ENCODE measurements around the gene MMP15. TPM values are rescaled to one million over a fixed set of nuclear protein-coding genes. Genes with fewer than 3 reads are reported as not detected.

MMP15 gene
- total RNA-seq, 1 donor: 9.4 TPM

GRCh38 chr16:57999366-57999970 is 26.1 kb upstream of the MMP15 start:
- peak; percentile 95 for DNase-seq (ENCODE audit: insufficient read length, low spot score, missing footprints)
- TF ChIP-seq CTCF (IDR thresholded peaks at IDR 0.05; ENCODE audit: extremely low read depth, low read depth, low read length): peak; percentile 13
- Histone ChIP-seq H3K79me2 (ENCODE audit: insufficient read depth, low read length) (peaks cover 25% of the 10 kb centered on the region), H3K4me1 (ENCODE audit: insufficient read depth, low read length) (peaks cover 20% of the 10 kb centered on the region), H3K9me3 (ENCODE audit: low read depth, low read length) (no peaks in the 10 kb centered on the region), H3K27me3 (ENCODE audit: insufficient read depth, low read length) (no peaks in the 10 kb centered on the region), H4K20me1 (ENCODE audit: insufficient read depth, low read length) (peaks cover 36% of the 10 kb centered on the region), H3K4me2 (ENCODE audit: insufficient read depth, low read length) (peak overlapping the region; percentile 99), H2AFZ (ENCODE audit: low read length) (peak overlapping the region; percentile 6), H3K27ac (ENCODE audit: low read depth, low read length) (peak overlapping the region; percentile 45), H3K4me3 (ENCODE audit: insufficient read depth, low read length) (peak overlapping the region; percentile 97), H3K36me3 (ENCODE audit: insufficient read depth, low read length) (peaks cover 46% of the 10 kb centered on the region)

DNA sequence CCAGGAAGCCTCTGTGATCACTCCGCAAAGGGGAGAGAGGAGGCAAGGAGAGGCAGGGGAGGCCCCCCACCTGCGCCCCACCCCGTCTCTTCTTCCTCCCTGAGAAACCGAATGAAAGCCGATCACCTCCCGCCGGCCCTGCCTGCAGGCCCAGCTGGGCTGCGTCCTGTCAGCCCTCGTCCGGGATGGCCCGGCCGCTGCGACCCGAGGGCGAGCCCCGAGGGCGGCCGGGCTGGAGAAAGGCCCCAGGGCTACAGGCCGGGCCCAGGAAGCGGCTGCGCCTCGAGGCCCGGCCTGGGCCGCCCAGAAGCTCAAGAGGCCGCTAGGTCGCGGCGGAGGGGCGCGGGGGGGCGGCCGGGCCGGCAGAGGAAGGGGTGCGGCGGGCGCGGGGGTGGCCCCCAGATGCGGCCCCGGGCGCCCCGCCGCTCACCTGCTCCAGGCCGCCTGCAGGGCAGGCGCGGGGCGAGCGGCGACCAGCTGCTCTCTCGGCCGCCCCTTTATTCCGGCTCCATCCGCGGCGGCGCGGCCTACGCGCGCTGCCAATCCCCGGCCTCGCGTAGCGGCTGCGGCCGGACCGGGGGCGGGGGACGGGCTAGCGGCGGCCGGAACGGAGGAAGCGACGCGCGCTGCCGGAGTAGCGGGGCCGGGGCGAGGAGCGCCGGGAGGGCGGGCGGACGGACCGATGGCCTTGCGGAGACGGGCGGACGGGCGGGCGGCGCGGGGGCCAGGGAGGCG is 25.4 kb upstream of the MMP15 start, which contains the start of gene ZNF319:
TSS of gene ZNF319 (minus strand) at position 702 of the 735 bp plus-strand sequence. CDS start 2,407 bp downstream, outside the sequence.
- no peak for TF ChIP-seq CTCF (IDR thresholded peaks at IDR 0.05; ENCODE audit: extremely low read depth, low read depth, low read length)
- H4K20me1 ChIP-seq (ENCODE audit: insufficient read depth, low read length): peaks cover 30% of the 10 kb centered on the region
- peaks cover 44% of the 10 kb centered on the region for H3K36me3 ChIP-seq (ENCODE audit: insufficient read depth, low read length)
- H3K27ac ChIP-seq (ENCODE audit: low read depth, low read length): peak within 1 kb of the TSS; percentile 45
- H3K27me3 ChIP-seq (ENCODE audit: insufficient read depth, low read length): no peaks in the 10 kb centered on the region
- no peaks in the 10 kb centered on the region for H3K9me3 ChIP-seq (ENCODE audit: low read depth, low read length)
- H3K4me2 ChIP-seq (ENCODE audit: insufficient read depth, low read length): peak within 1 kb of the TSS; percentile 99
- H2AFZ ChIP-seq (ENCODE audit: low read length): peak within 1 kb of the TSS; percentile 95
- peaks cover 25% of the 10 kb centered on the region for H3K79me2 ChIP-seq (ENCODE audit: insufficient read depth, low read length)
- peaks cover 25% of the 10 kb centered on the region for H3K4me1 ChIP-seq (ENCODE audit: insufficient read depth, low read length)
- peak; percentile 93 for DNase-seq (ENCODE audit: insufficient read length, low spot score, missing footprints)
- peak within 1 kb of the TSS; percentile 97 for H3K4me3 ChIP-seq (ENCODE audit: insufficient read depth, low read length)

DNA sequence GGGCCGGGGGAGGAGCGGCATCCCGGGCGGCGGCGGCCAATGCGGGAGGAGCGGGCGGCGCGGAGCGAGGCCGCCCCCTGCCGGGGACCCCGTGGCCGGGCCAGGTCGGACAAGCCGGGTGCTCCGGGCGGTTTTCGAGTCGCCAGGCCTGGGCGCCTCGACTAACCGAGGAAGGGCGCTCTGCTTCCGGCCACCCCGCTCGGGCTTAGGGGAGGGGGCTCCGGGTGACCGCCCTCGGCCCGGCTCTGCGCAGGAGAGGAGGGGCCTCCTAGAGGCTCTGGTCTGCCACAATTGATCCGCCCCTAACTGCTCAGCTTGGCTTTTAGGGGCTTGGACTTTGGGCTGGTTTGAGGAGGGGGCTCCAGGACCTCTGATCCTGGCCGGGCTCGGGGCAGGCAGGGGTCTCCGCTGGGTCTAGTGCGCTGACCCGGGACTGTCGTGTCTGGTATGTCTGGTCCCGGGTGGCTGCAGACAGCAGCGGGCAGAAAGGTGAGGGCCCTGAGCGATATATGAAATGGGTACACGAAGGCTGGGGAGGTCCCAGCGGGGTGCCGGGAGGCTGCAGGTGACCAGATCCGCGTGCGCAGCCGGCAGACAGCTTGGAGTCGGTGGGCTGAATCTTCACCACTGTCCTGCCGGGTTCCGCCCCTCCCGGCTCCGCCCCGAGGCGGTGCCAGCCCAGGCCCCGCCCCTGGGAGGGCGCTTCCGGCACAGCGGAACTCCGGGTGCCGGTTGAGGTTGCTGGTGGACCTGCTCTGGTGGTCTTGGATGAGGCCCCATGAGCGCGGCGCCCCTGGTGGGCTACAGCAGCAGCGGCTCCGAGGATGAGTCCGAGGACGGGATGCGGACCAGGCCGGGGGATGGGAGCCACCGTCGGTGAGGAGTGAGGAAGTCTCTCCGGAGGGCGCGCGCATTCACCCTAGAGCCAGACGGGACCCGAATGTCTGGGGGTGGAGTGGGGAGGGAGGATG is 24.6 kb upstream of the MMP15 start, which contains the start of gene USB1:
TSS of gene USB1 (plus strand) at position 702 of the 971 bp plus-strand sequence. CDS start at position 779, 77 bp downstream.
- Histone ChIP-seq H3K27me3 (ENCODE audit: insufficient read depth, low read length) (no peaks in the 10 kb centered on the region), H3K4me1 (ENCODE audit: insufficient read depth, low read length) (peaks cover 26% of the 10 kb centered on the region), H3K79me2 (ENCODE audit: insufficient read depth, low read length) (peaks cover 24% of the 10 kb centered on the region), H3K4me2 (ENCODE audit: insufficient read depth, low read length) (peak within 1 kb of the TSS; percentile 99), H3K36me3 (ENCODE audit: insufficient read depth, low read length) (peaks cover 38% of the 10 kb centered on the region), H3K27ac (ENCODE audit: low read depth, low read length) (peak within 1 kb of the TSS; percentile 41), H3K9me3 (ENCODE audit: low read depth, low read length) (no peaks in the 10 kb centered on the region), H3K4me3 (ENCODE audit: insufficient read depth, low read length) (peak within 1 kb of the TSS; percentile 97), H2AFZ (ENCODE audit: low read length) (peak within 1 kb of the TSS; percentile 95), H4K20me1 (ENCODE audit: insufficient read depth, low read length) (peaks cover 24% of the 10 kb centered on the region)
- DNase-seq (ENCODE audit: insufficient read length, low spot score, missing footprints): peak; percentile 100
- peak; percentile 47 for TF ChIP-seq CTCF (IDR thresholded peaks at IDR 0.05; ENCODE audit: extremely low read depth, low read depth, low read length)
